Transverse colon (tissue), 4 donors: ENCODE measurements around the gene QSOX2.

Experiments
- EP300 ChIP-seq: sonication (generic); formaldehyde crosslinking; IDR thresholded peaks from one replicate; pipeline ENCODE4 v1.6.1; 2017; ENCODE audit warnings: antibody characterized with exemption, low read depth
- POLR2A ChIP-seq: fragments of 450-650 bp; IDR thresholded peaks from one replicate; pipeline ENCODE4 v1.6.1; 2016; ENCODE audit warnings: antibody characterized with exemption, mild to moderate bottlenecking, moderate library complexity
- POLR2AphosphoS5 ChIP-seq, 3 donors: sonication (generic); formaldehyde crosslinking; IDR thresholded peaks; one replicate each; pipeline ENCODE4 v1.6.1; 2016; ENCODE audit warnings: antibody characterized with exemption in 3 of 3
- TF ChIP-seq, protein P1 (sequence below), 5 experiments: fragments of 200-600 bp in 3 of 5; fragments of 450-650 bp in 2 of 5; sonication (generic) in 3 of 5; IDR thresholded peaks; 1 replicate in 2 of 5; 2 replicates in 3 of 5; pipeline ENCODE4 v1.5.1; 2016 to 2017; ENCODE audit warnings: antibody characterized with exemption in 5 of 5, inconsistent platforms in 3 of 5, mild to moderate bottlenecking in 2 of 5, moderate library complexity in 1 of 5

DNA sequence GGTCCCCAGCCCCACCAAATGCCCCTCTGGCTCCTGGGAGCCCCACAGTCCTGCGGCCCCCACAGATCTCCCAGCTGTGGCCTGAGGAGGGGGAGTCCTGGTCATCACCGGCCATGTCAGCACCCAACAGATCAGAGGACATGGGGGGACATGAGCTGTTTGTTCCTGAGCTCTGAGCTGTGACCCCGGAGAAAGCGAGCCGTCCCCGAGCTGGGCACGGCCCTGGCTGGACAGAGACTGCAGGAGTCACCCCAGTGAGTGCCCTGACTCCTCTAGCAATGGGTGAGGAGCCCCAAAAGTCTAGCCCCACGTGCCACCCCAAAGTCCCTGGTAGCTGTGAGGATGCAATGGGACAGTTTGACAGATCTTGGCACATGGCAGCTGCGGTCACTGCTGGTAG lies 32.6 kb upstream of the QSOX2 start:
- TF ChIP-seq, protein P1, sequence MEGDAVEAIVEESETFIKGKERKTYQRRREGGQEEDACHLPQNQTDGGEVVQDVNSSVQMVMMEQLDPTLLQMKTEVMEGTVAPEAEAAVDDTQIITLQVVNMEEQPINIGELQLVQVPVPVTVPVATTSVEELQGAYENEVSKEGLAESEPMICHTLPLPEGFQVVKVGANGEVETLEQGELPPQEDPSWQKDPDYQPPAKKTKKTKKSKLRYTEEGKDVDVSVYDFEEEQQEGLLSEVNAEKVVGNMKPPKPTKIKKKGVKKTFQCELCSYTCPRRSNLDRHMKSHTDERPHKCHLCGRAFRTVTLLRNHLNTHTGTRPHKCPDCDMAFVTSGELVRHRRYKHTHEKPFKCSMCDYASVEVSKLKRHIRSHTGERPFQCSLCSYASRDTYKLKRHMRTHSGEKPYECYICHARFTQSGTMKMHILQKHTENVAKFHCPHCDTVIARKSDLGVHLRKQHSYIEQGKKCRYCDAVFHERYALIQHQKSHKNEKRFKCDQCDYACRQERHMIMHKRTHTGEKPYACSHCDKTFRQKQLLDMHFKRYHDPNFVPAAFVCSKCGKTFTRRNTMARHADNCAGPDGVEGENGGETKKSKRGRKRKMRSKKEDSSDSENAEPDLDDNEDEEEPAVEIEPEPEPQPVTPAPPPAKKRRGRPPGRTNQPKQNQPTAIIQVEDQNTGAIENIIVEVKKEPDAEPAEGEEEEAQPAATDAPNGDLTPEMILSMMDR (IDR thresholded peaks at IDR 0.05) = no peak
- TF ChIP-seq POLR2A (no peak), POLR2AphosphoS5 (IDR thresholded peaks at IDR 0.05) (no peak), EP300 (no peak)
